Subcutaneous abdominal adipose tissue (tissue), 5 donors: ENCODE results near the gene TMEM86B.
"Not testable (repeated sequence)": the region's sequence is repeated elsewhere in the genome, so short reads cannot be mapped to it uniquely, and the experiment has no call there.

ENCODE experiments used
- H3K27ac ChIP-seq: one replicate; pipeline ENCODE4 v1.7.0; 2013; ENCODE audit warnings: low read depth, mild to moderate bottlenecking, inconsistent platforms, low read length, moderate library complexity
- H3K27me3 ChIP-seq, 5 donors: one replicate each; pipeline ENCODE4 v1.7.0; 2013; ENCODE audit warnings: low read length in 5 of 5, inconsistent platforms in 1 of 5; ENCODE audit not compliant: control insufficient read depth in 5 of 5, insufficient read depth in 4 of 5
- H3K36me3 ChIP-seq, 5 donors: one replicate each; pipeline ENCODE4 v1.7.0; 2013; ENCODE audit warnings: low read length in 5 of 5; ENCODE audit not compliant: control insufficient read depth in 5 of 5, insufficient read depth in 5 of 5
- H3K4me1 ChIP-seq, 5 donors: one replicate each; pipeline ENCODE4 v1.7.0; 2013; ENCODE audit warnings: low read length in 5 of 5, mild to moderate bottlenecking in 3 of 5, moderate library complexity in 1 of 5; ENCODE audit not compliant: control insufficient read depth in 5 of 5, insufficient read depth in 5 of 5
- H3K4me3 ChIP-seq, 5 donors: one replicate each; pipeline ENCODE4 v1.7.0; 2013; ENCODE audit warnings: low read length in 5 of 5, low read depth in 1 of 5
- H3K9ac ChIP-seq, 5 donors: one replicate each; pipeline ENCODE4 v1.7.0; 2013; ENCODE audit warnings: low read length in 5 of 5, mild to moderate bottlenecking in 4 of 5, moderate library complexity in 3 of 5
- H3K9me3 ChIP-seq, 5 donors: one replicate each; pipeline ENCODE4 v1.7.0; 2013; ENCODE audit warnings: low read length in 5 of 5; ENCODE audit not compliant: control insufficient read depth in 5 of 5
- donor health status: healthy.
- donor health status: healthy.
- donor health status: healthy.
- donor health status: healthy.
- donor health status: healthy.

Gene TMEM86B

DNA sequence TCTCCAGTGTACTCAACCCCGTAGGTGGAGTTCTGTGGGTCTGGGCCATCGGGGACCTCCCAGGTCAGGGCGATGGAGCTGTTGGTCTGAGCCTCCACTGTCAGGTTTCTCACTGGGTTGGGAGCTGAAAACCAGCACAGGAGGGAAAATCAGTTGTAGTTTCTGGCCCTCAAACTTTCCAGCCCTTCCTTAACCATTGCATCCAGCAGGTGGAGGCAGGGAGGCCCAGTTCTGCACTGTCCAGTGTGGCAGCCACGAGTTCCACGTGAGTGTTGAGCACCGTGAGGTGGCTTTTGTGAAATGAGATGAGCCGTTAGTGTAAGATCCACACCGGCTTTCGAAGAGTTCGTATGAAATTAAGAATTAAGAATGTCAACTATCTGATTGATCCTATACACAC is 26.4 kb downstream of the TMEM86B start:
- not testable (repeated sequence) for H3K9ac ChIP-seq, H3K4me1 ChIP-seq, H3K27ac ChIP-seq, H3K4me3 ChIP-seq, H3K9me3 ChIP-seq, H3K36me3 ChIP-seq
- H3K27me3 ChIP-seq: peaks cover 3 to 22% (median 14%) of the 10 kb centered on the region in 5 donors

DNA sequence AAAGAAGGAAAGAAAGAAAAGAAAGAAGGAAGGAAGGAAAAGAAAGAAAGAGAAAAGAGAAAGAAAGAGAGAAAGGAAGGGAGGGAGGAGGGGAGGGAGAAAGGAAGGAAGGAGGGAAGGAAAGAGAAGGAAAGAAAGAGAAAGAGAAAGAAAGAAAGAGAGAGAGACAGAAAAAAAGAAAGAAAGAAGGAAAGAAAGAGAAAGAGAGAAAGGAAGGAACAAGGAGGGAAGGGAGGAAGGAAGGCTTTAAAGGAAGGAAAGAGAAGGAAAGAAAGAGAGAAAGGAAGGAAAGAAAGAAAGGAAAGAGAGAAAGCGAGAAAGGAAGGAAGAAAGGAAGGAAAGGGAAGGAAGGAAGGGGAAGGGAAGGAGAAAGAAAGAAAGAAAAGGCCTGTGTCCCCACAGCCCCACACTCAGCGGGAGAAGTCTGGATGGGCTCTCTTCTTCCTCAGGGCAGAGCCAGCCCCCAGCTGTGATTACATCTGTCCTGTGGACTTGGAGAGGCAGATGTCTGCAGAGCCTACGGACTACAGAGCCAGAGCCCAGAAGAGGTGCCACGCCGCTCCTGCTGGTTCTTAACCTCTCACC is 28.9 kb downstream of the TMEM86B start:
- Histone ChIP-seq H3K9me3 (no peaks in the 10 kb centered on the region), H3K27me3 (peaks cover 0 to 13% (median 10%) of the 10 kb centered on the region in 5 donors), H3K4me3 (no peak overlapping the region), H3K27ac (no peak overlapping the region), H3K4me1 (peaks cover 0 to 2% (median 0%) of the 10 kb centered on the region in 5 donors), H3K36me3 (no peaks in the 10 kb centered on the region), H3K9ac (no peak overlapping the region)

DNA sequence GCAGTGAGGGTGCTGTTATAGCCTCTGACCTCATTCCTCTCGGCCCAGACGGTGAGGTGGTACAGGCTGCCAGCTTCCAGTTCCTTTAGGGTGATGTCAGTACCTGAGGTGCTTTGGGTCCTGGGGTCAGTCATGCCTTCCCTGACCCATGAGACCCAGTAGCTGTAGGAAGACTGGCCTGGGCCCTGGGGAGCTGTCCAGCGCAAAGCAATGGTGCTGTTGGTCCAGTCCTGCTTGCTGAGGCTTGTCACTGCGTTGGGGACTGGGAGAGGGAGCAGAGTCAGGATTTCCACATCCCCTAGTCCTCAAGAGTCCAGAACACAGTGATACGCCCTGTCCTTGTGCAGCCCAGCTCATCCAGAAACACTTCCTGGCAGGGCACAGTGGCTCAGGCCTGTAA is 29.9 kb downstream of the TMEM86B start:
- no peak overlapping the region for H3K9ac ChIP-seq
- peaks cover 0 to 13% (median 10%) of the 10 kb centered on the region in 5 donors for H3K27me3 ChIP-seq
- H3K36me3 ChIP-seq: no peaks in the 10 kb centered on the region
- H3K4me1 ChIP-seq: peaks cover 0 to 2% (median 0%) of the 10 kb centered on the region in 5 donors
- no peak overlapping the region for H3K4me3 ChIP-seq
- H3K27ac ChIP-seq: no peak overlapping the region
- no peaks in the 10 kb centered on the region for H3K9me3 ChIP-seq

GRCh38 chr19:55197528-55197927 is 31.0 kb downstream of the TMEM86B start:
- no peak overlapping the region for H3K27ac ChIP-seq
- H3K36me3 ChIP-seq: no peaks in the 10 kb centered on the region
- no peak overlapping the region for H3K9ac ChIP-seq
- no peak overlapping the region for H3K4me3 ChIP-seq
- peaks cover 0 to 2% (median 0%) of the 10 kb centered on the region in 5 donors for H3K4me1 ChIP-seq
- H3K27me3 ChIP-seq: peaks cover 0 to 16% (median 9%) of the 10 kb centered on the region in 5 donors
- no peaks in the 10 kb centered on the region for H3K9me3 ChIP-seq

DNA sequence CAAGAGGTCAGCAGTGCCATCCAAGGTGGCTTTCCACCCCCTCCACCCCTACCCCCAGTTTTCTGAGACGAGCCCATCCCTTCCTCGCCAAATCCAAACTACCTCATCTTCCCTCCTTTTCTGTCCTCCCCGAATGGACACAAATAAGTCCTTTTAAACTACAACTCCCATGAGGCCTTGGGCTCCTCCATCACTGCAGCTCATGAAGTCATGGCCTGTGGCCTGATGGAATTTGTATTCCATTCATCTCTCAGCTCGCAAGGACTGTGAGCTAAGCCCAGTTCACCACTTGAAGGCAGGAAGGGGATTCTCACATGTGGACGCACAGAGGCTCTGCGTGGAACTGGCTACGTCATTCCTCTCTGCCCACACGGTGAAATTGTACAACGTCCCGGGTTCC is 31.8 kb downstream of the TMEM86B start:
- Histone ChIP-seq H3K4me3 (no peak overlapping the region), H3K9ac (no peak overlapping the region), H3K4me1 (peaks cover 0 to 2% (median 0%) of the 10 kb centered on the region in 5 donors), H3K27me3 (peaks cover 0 to 16% (median 9%) of the 10 kb centered on the region in 5 donors), H3K9me3 (no peaks in the 10 kb centered on the region), H3K27ac (no peak overlapping the region), H3K36me3 (no peaks in the 10 kb centered on the region)

DNA sequence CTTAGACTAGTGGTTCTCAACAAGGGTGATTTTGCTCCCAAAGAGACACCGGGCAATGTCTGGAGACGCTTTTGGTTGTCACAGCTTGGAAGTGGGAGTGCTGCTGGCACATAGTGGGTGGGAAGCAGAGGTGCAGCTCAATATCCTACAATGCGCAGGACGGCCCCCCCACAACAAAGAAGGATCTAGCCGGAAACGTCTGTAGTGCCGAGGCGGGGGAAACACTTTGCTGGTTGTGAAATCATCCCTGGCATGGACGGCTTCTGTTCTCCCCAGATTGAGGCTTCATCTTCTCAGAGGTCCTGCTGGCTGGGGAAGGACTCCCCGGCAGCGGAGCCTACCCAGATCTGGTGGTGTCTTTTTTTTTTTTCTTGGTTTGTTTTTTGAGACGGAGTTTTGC is 35.1 kb downstream of the TMEM86B start:
- Histone ChIP-seq H3K4me3 (no peak overlapping the region), H3K27ac (no peak overlapping the region), H3K4me1 (peaks cover 0 to 2% (median 0%) of the 10 kb centered on the region in 5 donors), H3K36me3 (no peaks in the 10 kb centered on the region), H3K9ac (no peak overlapping the region), H3K9me3 (no peaks in the 10 kb centered on the region), H3K27me3 (peaks cover 0 to 16% (median 4%) of the 10 kb centered on the region in 5 donors)

GRCh38 chr19:55189403-55189835 is 39.1 kb downstream of the TMEM86B start:
- H3K4me3 ChIP-seq: no peak overlapping the region
- no peaks in the 10 kb centered on the region for H3K9me3 ChIP-seq
- peaks cover 0 to 2% (median 0%) of the 10 kb centered on the region in 5 donors for H3K4me1 ChIP-seq
- H3K27ac ChIP-seq: no peak overlapping the region
- H3K9ac ChIP-seq: no peak overlapping the region
- no peaks in the 10 kb centered on the region for H3K36me3 ChIP-seq
- peaks cover 4 to 17% (median 12%) of the 10 kb centered on the region in 5 donors for H3K27me3 ChIP-seq

GRCh38 chr19:55188625-55189024 is 39.9 kb downstream of the TMEM86B start:
- Histone ChIP-seq H3K27ac (no peak overlapping the region), H3K27me3 (peaks cover 4 to 14% (median 10%) of the 10 kb centered on the region in 5 donors), H3K4me3 (no peak overlapping the region), H3K9ac (no peak overlapping the region), H3K4me1 (peaks cover 0 to 2% (median 0%) of the 10 kb centered on the region in 5 donors), H3K9me3 (no peaks in the 10 kb centered on the region), H3K36me3 (no peaks in the 10 kb centered on the region)

DNA sequence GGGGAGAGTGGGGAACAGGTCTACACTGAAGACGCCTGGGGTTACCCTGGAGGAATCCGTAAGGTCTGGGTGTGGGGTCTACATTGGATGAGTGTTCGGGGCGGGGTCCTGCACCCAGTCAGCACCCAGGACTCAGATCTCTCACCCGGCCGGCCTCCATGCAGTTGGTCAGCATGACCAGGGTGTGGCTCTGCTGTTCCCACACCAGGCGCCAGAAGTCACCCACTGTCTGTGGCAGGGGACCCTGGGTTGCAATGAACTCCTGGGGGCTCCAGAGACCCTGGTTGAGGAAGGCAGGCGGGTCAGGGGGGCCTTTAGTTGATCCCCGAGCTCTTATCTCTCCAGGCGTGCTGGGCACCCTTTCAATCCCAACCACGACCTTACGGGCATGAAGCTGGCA is 42.5 kb downstream of the TMEM86B start:
- no peak overlapping the region for H3K4me3 ChIP-seq
- H3K4me1 ChIP-seq: peaks cover 0 to 2% (median 0%) of the 10 kb centered on the region in 5 donors
- H3K9me3 ChIP-seq: no peaks in the 10 kb centered on the region
- no peaks in the 10 kb centered on the region for H3K36me3 ChIP-seq
- H3K27me3 ChIP-seq: peaks cover 3 to 24% (median 18%) of the 10 kb centered on the region in 5 donors
- H3K9ac ChIP-seq: no peak overlapping the region
- H3K27ac ChIP-seq: no peak overlapping the region

- no peak overlapping the region for H3K27ac ChIP-seq
- H3K27me3 ChIP-seq: peaks cover 27 to 65% (median 55%) of the 10 kb centered on the region in 5 donors
- no peaks in the 10 kb centered on the region for H3K9me3 ChIP-seq
- no peak overlapping the region for H3K9ac ChIP-seq
- peaks cover 0 to 11% (median 10%) of the 10 kb centered on the region in 5 donors for H3K4me1 ChIP-seq
- no peaks in the 10 kb centered on the region for H3K36me3 ChIP-seq
- H3K4me3 ChIP-seq: no peak overlapping the region
Measured at GRCh38 chr19:55181740-55182139, 46.8 kb downstream of the TMEM86B start.
